Mesenchymal stem cell (in vitro differentiated cells and primary cell): ENCODE results near the gene ZDHHC24.

Experiments
- DNase-seq: peaks from one replicate; pipeline ENCODE4 v3.0.0-alpha.2; 2013
- H2AFZ ChIP-seq: one replicate; pipeline ENCODE4 v1.6.1; 2013; ENCODE audit warnings: low read depth, mild to moderate bottlenecking, control low read depth, inconsistent platforms, low read length, moderate library complexity
- H2AK5ac ChIP-seq: 2 replicates; pipeline ENCODE4 v1.6.1; 2013; ENCODE audit warnings: low read length, moderate library complexity, mild to moderate bottlenecking, inconsistent platforms; ENCODE audit not compliant: severe bottlenecking
- H2BK120ac ChIP-seq: one replicate; pipeline ENCODE4 v1.6.1; 2013; ENCODE audit warnings: low read depth, mild to moderate bottlenecking, inconsistent platforms, low read length, moderate library complexity
- H2BK12ac ChIP-seq, 2 experiments: one replicate each; pipeline ENCODE4 v1.6.1; 2013; ENCODE audit warnings: inconsistent platforms in 2 of 2, low read length in 2 of 2, mild to moderate bottlenecking in 2 of 2, moderate library complexity in 2 of 2, control low read depth in 1 of 2
- H2BK15ac ChIP-seq: one replicate; pipeline ENCODE4 v1.6.1; 2013; ENCODE audit warnings: mild to moderate bottlenecking, low read depth, inconsistent platforms; ENCODE audit not compliant: poor library complexity, severe bottlenecking
- H2BK5ac ChIP-seq: 2 replicates; pipeline ENCODE4 v1.6.1; 2013; ENCODE audit warnings: low read depth, mild to moderate bottlenecking, low read length, control low read depth, inconsistent platforms; ENCODE audit not compliant: poor library complexity, severe bottlenecking
- H3K14ac ChIP-seq, 2 experiments: one replicate each; pipeline ENCODE4 v1.6.1; 2013; ENCODE audit warnings: inconsistent platforms in 2 of 2, low read length in 2 of 2, control low read depth in 1 of 2, mild to moderate bottlenecking in 1 of 2, moderate library complexity in 1 of 2
- H3K18ac ChIP-seq, 2 experiments: one replicate each; pipeline ENCODE4 v1.6.1; 2013; ENCODE audit warnings: inconsistent platforms in 2 of 2, low read length in 2 of 2, control low read depth in 1 of 2, low read depth in 1 of 2, mild to moderate bottlenecking in 1 of 2
- H3K23ac ChIP-seq, 2 experiments: one replicate each; pipeline ENCODE4 v1.6.1; 2013; ENCODE audit warnings: inconsistent platforms in 2 of 2, low read length in 2 of 2, mild to moderate bottlenecking in 2 of 2, moderate library complexity in 2 of 2, control low read depth in 1 of 2
- H3K27ac ChIP-seq: 2 replicates; pipeline ENCODE4 v1.5.1; 2013; ENCODE audit warnings: mild to moderate bottlenecking, moderate library complexity, low read length, control low read depth, inconsistent platforms; ENCODE audit not compliant: poor library complexity, severe bottlenecking
- H3K27me3 ChIP-seq, 2 experiments: 2 replicates each; pipeline versions ENCODE4 v1.6.1 to v1.7.0; 2013; ENCODE audit warnings: low read length in 2 of 2, mild to moderate bottlenecking in 2 of 2, moderate library complexity in 2 of 2, control low read depth in 1 of 2, inconsistent platforms in 1 of 2; ENCODE audit not compliant: control insufficient read depth in 1 of 2, insufficient read depth in 1 of 2
- H3K36me3 ChIP-seq, 2 experiments: 2 replicates each; pipeline versions ENCODE4 v1.6.1 to v1.7.0; 2013; ENCODE audit warnings: low read length in 2 of 2, control low read depth in 1 of 2, inconsistent platforms in 1 of 2, low read depth in 1 of 2, mild to moderate bottlenecking in 1 of 2; ENCODE audit not compliant: insufficient read depth in 2 of 2, control insufficient read depth in 1 of 2
- H3K4ac ChIP-seq, 2 experiments: one replicate each; pipeline ENCODE4 v1.6.1; 2013; ENCODE audit warnings: inconsistent platforms in 2 of 2, low read length in 2 of 2, mild to moderate bottlenecking in 2 of 2, moderate library complexity in 2 of 2, control low read depth in 1 of 2, low read depth in 1 of 2
- H3K4me1 ChIP-seq: 2 replicates; pipeline ENCODE4 v1.6.1; 2013; ENCODE audit warnings: low read depth, low read length, control low read depth; ENCODE audit not compliant: control insufficient read depth, insufficient read depth
- H3K4me2 ChIP-seq: 2 replicates; pipeline ENCODE4 v1.6.1; 2013; ENCODE audit warnings: low read length, mild to moderate bottlenecking, inconsistent platforms; ENCODE audit not compliant: poor library complexity, severe bottlenecking
- H3K4me3 ChIP-seq, 2 experiments: 2 replicates each; pipeline versions ENCODE4 v1.5.1 to v1.7.0; 2013; ENCODE audit warnings: low read length in 2 of 2, mild to moderate bottlenecking in 2 of 2, control low read depth in 1 of 2, low read depth in 1 of 2; ENCODE audit not compliant: insufficient read depth in 1 of 2
- H3K79me1 ChIP-seq: replicated peaks from 2 replicates; pipeline ENCODE4 v1.6.1; 2013; ENCODE audit warnings: mild to moderate bottlenecking, control low read depth, low read length, inconsistent platforms; ENCODE audit not compliant: poor library complexity, severe bottlenecking
- H3K9ac ChIP-seq: 2 replicates; pipeline ENCODE4 v1.7.0; 2013; ENCODE audit warnings: mild to moderate bottlenecking, low read length, moderate library complexity
- H3K9me3 ChIP-seq: 2 replicates; pipeline ENCODE4 v1.7.0; 2013; ENCODE audit warnings: mild to moderate bottlenecking, low read length; ENCODE audit not compliant: control insufficient read depth
- H4K8ac ChIP-seq: one replicate; pipeline ENCODE4 v1.6.1; 2013; ENCODE audit warnings: inconsistent platforms, mild to moderate bottlenecking, low read length, moderate library complexity
- H4K91ac ChIP-seq: one replicate; pipeline ENCODE4 v1.6.1; 2013; ENCODE audit warnings: mild to moderate bottlenecking, low read length, inconsistent platforms
- whole genome bisulfite sequencing: methylation state at CpG from one replicate; pipeline ENCODE4 v1.1.7; 2013; ENCODE audit warnings: mixed read lengths; 5-methylcytosine and 5-hydroxymethylcytosine counted together

Gene ZDHHC24

DNA sequence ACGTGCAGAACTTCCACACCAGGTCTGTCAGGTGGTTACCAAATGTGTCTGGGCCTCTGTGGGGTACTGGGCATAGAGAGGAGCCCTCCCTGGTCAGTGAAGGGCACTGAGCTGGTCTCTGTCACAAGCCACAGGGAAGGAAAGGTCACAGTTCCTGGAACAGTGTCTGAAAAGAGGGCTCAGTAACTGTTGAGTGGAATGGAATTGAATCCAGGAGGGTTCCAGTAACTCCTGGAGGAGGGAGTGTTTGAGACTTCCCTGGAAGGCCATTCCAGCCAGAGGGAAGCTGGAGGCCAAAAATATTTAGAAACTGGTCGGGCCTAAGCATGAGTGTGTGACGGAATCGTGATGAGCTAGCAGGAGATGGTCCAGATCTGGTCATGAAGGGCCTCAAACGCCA, 8.8 kb upstream of the ZDHHC24 start:
- H3K4me3 ChIP-seq: no peak overlapping the region
- no peak overlapping the region for H3K9ac ChIP-seq
- no peaks in the 10 kb centered on the region for H3K79me1 ChIP-seq
- DNase-seq: no peak
- H3K27me3 ChIP-seq: peaks cover 11 to 43% of the 10 kb centered on the region in 2 experiments
- H3K9me3 ChIP-seq: no peaks in the 10 kb centered on the region
- H4K8ac ChIP-seq: no peak overlapping the region
- no peaks in the 10 kb centered on the region for H3K4me1 ChIP-seq
- H3K18ac ChIP-seq: no peak overlapping the region
- no peak overlapping the region for H2BK12ac ChIP-seq
- WGBS: 86% methylated on average over 5 of the region's 5 CpGs
- H2BK5ac ChIP-seq: no peak overlapping the region
- H3K4ac ChIP-seq: no peak overlapping the region
- no peak overlapping the region for H2AK5ac ChIP-seq
- no peaks in the 10 kb centered on the region for H3K36me3 ChIP-seq
- no peak overlapping the region for H3K27ac ChIP-seq
- H2BK15ac ChIP-seq: no peak overlapping the region
- no peak overlapping the region for H3K23ac ChIP-seq
- H2BK120ac ChIP-seq: no peak overlapping the region
- no peak overlapping the region for H3K14ac ChIP-seq
- no peak overlapping the region for H2AFZ ChIP-seq
- H4K91ac ChIP-seq: no peak overlapping the region
- no peak overlapping the region for H3K4me2 ChIP-seq

- Histone ChIP-seq H3K36me3 (no peaks in the 10 kb centered on the region), H3K23ac (no peak overlapping the region), H3K27me3 (peaks cover 5 to 41% of the 10 kb centered on the region in 2 experiments), H3K4me1 (peaks cover 11% of the 10 kb centered on the region), H3K18ac (no peak overlapping the region), H2BK5ac (no peak overlapping the region), H3K14ac (no peak overlapping the region), H2AK5ac (no peak overlapping the region), H3K4me3 (no peak overlapping the region), H3K27ac (no peak overlapping the region), H2BK15ac (no peak overlapping the region), H4K8ac (no peak overlapping the region), H4K91ac (no peak overlapping the region), H3K4me2 (no peak overlapping the region), H3K9me3 (no peaks in the 10 kb centered on the region), H2AFZ (no peak overlapping the region), H3K79me1 (no peaks in the 10 kb centered on the region), H2BK12ac (no peak overlapping the region), H2BK120ac (no peak overlapping the region), H3K4ac (no peak overlapping the region), H3K9ac (no peak overlapping the region)
- DNase-seq: no peak
- 77% methylated on average over 4 of the region's 4 CpGs for WGBS
Observed at GRCh38 chr11:66550887-66551286, 5.0 kb upstream of the ZDHHC24 start.

GRCh38 chr11:66549696-66550095, 3.8 kb upstream of the ZDHHC24 start:
- DNase-seq: no peak
- Histone ChIP-seq H4K8ac (no peak overlapping the region), H3K4ac (no peak overlapping the region), H3K9ac (no peak overlapping the region), H2BK120ac (no peak overlapping the region), H2AK5ac (no peak overlapping the region), H3K36me3 (no peaks in the 10 kb centered on the region), H3K9me3 (no peaks in the 10 kb centered on the region), H2BK15ac (no peak overlapping the region), H3K4me3 (no peak overlapping the region), H2AFZ (no peak overlapping the region), H3K18ac (no peak overlapping the region), H3K23ac (no peak overlapping the region), H3K27me3 (peaks cover 5 to 36% of the 10 kb centered on the region in 2 experiments), H3K27ac (no peak overlapping the region), H3K79me1 (no peaks in the 10 kb centered on the region), H2BK5ac (no peak overlapping the region), H3K4me2 (no peak overlapping the region), H3K14ac (no peak overlapping the region), H2BK12ac (no peak overlapping the region), H3K4me1 (peaks cover 14% of the 10 kb centered on the region), H4K91ac (no peak overlapping the region)
- WGBS: 89% methylated on average over 3 of the region's 3 CpGs

DNA sequence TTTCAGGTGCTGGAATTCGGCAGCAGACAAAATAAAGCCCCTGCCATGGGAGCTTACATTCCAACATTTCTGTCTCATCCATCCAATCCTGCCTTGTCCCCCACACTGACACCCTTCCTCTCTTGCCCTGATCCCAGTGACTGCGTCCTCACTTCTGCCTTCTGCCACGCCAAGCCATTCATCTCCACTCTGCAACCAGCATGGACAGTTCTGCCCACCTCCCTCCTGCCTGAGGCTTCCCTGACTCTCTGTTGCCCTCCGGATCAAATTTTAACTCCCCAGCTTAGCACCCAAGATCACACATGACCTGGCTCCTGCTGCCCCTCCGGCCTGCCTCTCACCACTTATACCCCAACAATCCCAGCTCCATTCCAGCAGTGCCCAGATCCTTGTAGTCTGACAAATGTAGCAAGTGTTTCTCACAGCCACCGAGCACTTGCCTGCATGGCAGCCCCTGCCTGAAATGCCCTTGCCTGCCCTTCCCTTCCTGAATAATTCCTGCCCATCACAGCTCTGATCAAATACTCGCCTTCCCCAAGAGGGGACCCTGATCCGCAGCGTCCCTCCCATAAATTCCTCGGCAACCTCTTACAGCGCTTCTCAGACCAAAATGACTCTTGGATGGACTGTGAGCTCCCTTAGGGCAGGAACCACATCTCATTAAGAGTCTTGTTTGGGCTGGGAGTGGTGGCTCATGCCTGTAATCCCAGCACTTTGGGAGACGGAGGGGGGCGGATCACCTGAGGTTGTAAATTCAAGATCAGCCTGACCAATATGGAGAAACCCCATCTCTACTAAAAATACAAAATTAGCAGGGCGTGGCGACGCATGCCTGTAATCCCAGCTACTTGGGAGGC, 3.2 kb upstream of the ZDHHC24 start:
- Histone ChIP-seq H2BK15ac (no peak overlapping the region), H3K27me3 (peaks cover 5 to 36% of the 10 kb centered on the region in 2 experiments), H3K18ac (no peak overlapping the region), H3K79me1 (peaks cover 2% of the 10 kb centered on the region), H3K4me1 (peaks cover 16% of the 10 kb centered on the region), H2AK5ac (no peak overlapping the region), H2BK120ac (no peak overlapping the region), H3K23ac (no peak overlapping the region), H3K4me3 (no peak overlapping the region), H2BK5ac (no peak overlapping the region), H3K4ac (no peak overlapping the region), H2AFZ (no peak overlapping the region), H3K14ac (no peak overlapping the region), H3K27ac (no peak overlapping the region), H2BK12ac (no peak overlapping the region), H3K9ac (no peak overlapping the region), H3K9me3 (no peaks in the 10 kb centered on the region), H4K91ac (no peak overlapping the region), H3K4me2 (no peak overlapping the region), H3K36me3 (no peaks in the 10 kb centered on the region), H4K8ac (no peak overlapping the region)
- DNase-seq: no peak
- 72% methylated on average over 9 of the region's 16 CpGs for WGBS
